ENCODE results near the gene SGPL1.
"Not testable (repeated sequence)": the region's sequence is repeated elsewhere in the genome, so short reads cannot be mapped to it uniquely, and the experiment has no call there.

SGPL1 gene

GRCh38 chr10:70851597-70852475 lies 36.1 kb downstream of the SGPL1 start:
- H3K36me3 Mint-ChIP-seq = peaks cover 26 to 50% of the 10 kb centered on the region in 2 donors
- H3K4me1 Mint-ChIP-seq = peaks cover 15 to 31% of the 10 kb centered on the region in 2 donors
- no peak for DNase-seq
- H3K27ac Mint-ChIP-seq = peak overlapping the region; percentile 20
- no peak overlapping the region for H3K4me3 Mint-ChIP-seq
- ATAC-seq (replicated peaks) = no peak
- H3K9me3 Mint-ChIP-seq = no peaks in the 10 kb centered on the region
- no peaks in the 10 kb centered on the region for H3K27me3 Mint-ChIP-seq

GRCh38 chr10:70853038-70853437 lies 37.3 kb downstream of the SGPL1 start:
- H3K27ac Mint-ChIP-seq = no peak overlapping the region
- H3K4me3 Mint-ChIP-seq = no peak overlapping the region
- no peaks in the 10 kb centered on the region for H3K27me3 Mint-ChIP-seq
- DNase-seq (no peak), ATAC-seq (replicated peaks) (no peak)
- peaks cover 29 to 50% of the 10 kb centered on the region in 2 donors for H3K36me3 Mint-ChIP-seq
- peaks cover 13 to 24% of the 10 kb centered on the region in 2 donors for H3K4me1 Mint-ChIP-seq
- H3K9me3 Mint-ChIP-seq = no peaks in the 10 kb centered on the region

GRCh38 chr10:70853457-70853856 lies 37.7 kb downstream of the SGPL1 start:
- Mint-ChIP-seq H3K27ac (no peak overlapping the region), H3K4me3 (no peak overlapping the region), H3K4me1 (peaks cover 13 to 24% of the 10 kb centered on the region in 2 donors), H3K36me3 (peaks cover 29 to 51% of the 10 kb centered on the region in 2 donors), H3K9me3 (no peaks in the 10 kb centered on the region), H3K27me3 (no peaks in the 10 kb centered on the region)
- DNase-seq (no peak), ATAC-seq (replicated peaks) (no peak)

GRCh38 chr10:70856454-70856853 lies 40.7 kb downstream of the SGPL1 start:
- no peak for DNase-seq
- H3K27ac Mint-ChIP-seq = no peak overlapping the region
- H3K4me1 Mint-ChIP-seq = peaks cover 10 to 19% of the 10 kb centered on the region in 2 donors
- ATAC-seq (replicated peaks) = peak in 1 of 2 donors; percentile 56
- no peak overlapping the region for H3K4me3 Mint-ChIP-seq
- peaks cover 28 to 50% of the 10 kb centered on the region in 2 donors for H3K36me3 Mint-ChIP-seq
- H3K9me3 Mint-ChIP-seq = no peaks in the 10 kb centered on the region
- no peaks in the 10 kb centered on the region for H3K27me3 Mint-ChIP-seq

GRCh38 chr10:70858759-70859158 lies 43.0 kb downstream of the SGPL1 start:
- Mint-ChIP-seq H3K4me3 (no peak overlapping the region), H3K9me3 (peaks cover 0 to 2% of the 10 kb centered on the region in 2 donors), H3K27ac (no peak overlapping the region), H3K36me3 (peaks cover 36 to 44% of the 10 kb centered on the region in 2 donors), H3K27me3 (no peaks in the 10 kb centered on the region), H3K4me1 (peaks cover 2 to 12% of the 10 kb centered on the region in 2 donors)
- ATAC-seq (replicated peaks) (no peak), DNase-seq (no peak)

GRCh38 chr10:70861495-70862197 lies 45.9 kb downstream of the SGPL1 start:
- not testable (repeated sequence) for ATAC-seq (replicated peaks); H3K27me3 Mint-ChIP-seq; H3K27ac Mint-ChIP-seq; H3K4me3 Mint-ChIP-seq; DNase-seq; H3K9me3 Mint-ChIP-seq
- H3K36me3 Mint-ChIP-seq = peaks cover 53 to 67% of the 10 kb centered on the region in 2 donors
- H3K4me1 Mint-ChIP-seq = peaks cover 2 to 15% of the 10 kb centered on the region in 2 donors

GRCh38 chr10:70863470-70864160 lies 47.9 kb downstream of the SGPL1 start:
- DNase-seq = no peak
- Mint-ChIP-seq H3K4me1 (peaks cover 2 to 11% of the 10 kb centered on the region in 2 donors), H3K4me3 (no peak overlapping the region), H3K36me3 (peaks cover 50 to 64% of the 10 kb centered on the region in 2 donors), H3K27me3 (no peaks in the 10 kb centered on the region), H3K27ac (peak overlapping the region; percentile 6), H3K9me3 (peaks cover 0 to 2% of the 10 kb centered on the region in 2 donors)
- no peak for ATAC-seq (replicated peaks)

- Mint-ChIP-seq H3K27me3 (no peaks in the 10 kb centered on the region), H3K9me3 (peaks cover 0 to 2% of the 10 kb centered on the region in 2 donors), H3K27ac (no peak overlapping the region), H3K4me3 (no peak overlapping the region), H3K4me1 (peaks cover 2 to 11% of the 10 kb centered on the region in 2 donors), H3K36me3 (peaks cover 53 to 66% of the 10 kb centered on the region in 2 donors)
- no peak for ATAC-seq (replicated peaks)
- DNase-seq = no peak
These were observed 49.2 kb downstream of the SGPL1 start for GRCh38 chr10:70864935-70865334.

GRCh38 chr10:70866424-70866823 lies 50.7 kb downstream of the SGPL1 start:
- ATAC-seq (replicated peaks) = no peak
- H3K4me3 Mint-ChIP-seq = no peak overlapping the region

GRCh38 chr10:70872291-70872690 lies 56.5 kb downstream of the SGPL1 start:
- ATAC-seq (replicated peaks) (no peak), DNase-seq (no peak)
- peaks cover 38 to 61% of the 10 kb centered on the region in 2 donors for H3K36me3 Mint-ChIP-seq
- no peaks in the 10 kb centered on the region for H3K9me3 Mint-ChIP-seq
- no peaks in the 10 kb centered on the region for H3K4me1 Mint-ChIP-seq
- H3K4me3 Mint-ChIP-seq = no peak overlapping the region
- H3K27ac Mint-ChIP-seq = no peak overlapping the region
- no peaks in the 10 kb centered on the region for H3K27me3 Mint-ChIP-seq

More at GRCh38 chr10:70866424-70866823, 50.7 kb downstream of the SGPL1 start:
- Mint-ChIP-seq H3K9me3 (peaks cover 0 to 2% of the 10 kb centered on the region in 2 donors), H3K27ac (no peak overlapping the region), H3K36me3 (peaks cover 50 to 64% of the 10 kb centered on the region in 2 donors), H3K4me1 (peaks cover 2 to 11% of the 10 kb centered on the region in 2 donors), H3K27me3 (no peaks in the 10 kb centered on the region)
- DNase-seq = no peak

GRCh38 chr10:70874061-70874460 lies 58.3 kb downstream of the SGPL1 start:
- no peak for ATAC-seq (replicated peaks)
- no peak for DNase-seq
- no peaks in the 10 kb centered on the region for H3K27me3 Mint-ChIP-seq
- H3K9me3 Mint-ChIP-seq = no peaks in the 10 kb centered on the region
- H3K36me3 Mint-ChIP-seq = peaks cover 36 to 66% of the 10 kb centered on the region in 2 donors
- H3K27ac Mint-ChIP-seq = peak overlapping the region; percentile 57
- peaks cover 0 to 3% of the 10 kb centered on the region in 2 donors for H3K4me1 Mint-ChIP-seq
- no peak overlapping the region for H3K4me3 Mint-ChIP-seq

GRCh38 chr10:70879207-70879606 lies 63.5 kb downstream of the SGPL1 start:
- H3K4me1 Mint-ChIP-seq = peaks cover 8 to 17% of the 10 kb centered on the region in 2 donors
- H3K4me3 Mint-ChIP-seq = no peak overlapping the region
- H3K36me3 Mint-ChIP-seq = peaks cover 28 to 58% of the 10 kb centered on the region in 2 donors
- no peaks in the 10 kb centered on the region for H3K27me3 Mint-ChIP-seq
- H3K9me3 Mint-ChIP-seq = no peaks in the 10 kb centered on the region
- DNase-seq (no peak), ATAC-seq (replicated peaks) (no peak)
- H3K27ac Mint-ChIP-seq = no peak overlapping the region

GRCh38 chr10:70880077-70880534 lies 64.4 kb downstream of the SGPL1 start:
- Mint-ChIP-seq H3K27ac (peak overlapping the region; percentile 68), H3K36me3 (peaks cover 33 to 63% of the 10 kb centered on the region in 2 donors), H3K27me3 (no peaks in the 10 kb centered on the region), H3K4me1 (peaks cover 10 to 23% of the 10 kb centered on the region in 2 donors), H3K9me3 (no peaks in the 10 kb centered on the region), H3K4me3 (no peak overlapping the region)
- peak; percentile 95 to 98 for ATAC-seq (replicated peaks)
- DNase-seq = peak; percentile 57

- peaks cover 14 to 32% of the 10 kb centered on the region in 2 donors for H3K4me1 Mint-ChIP-seq
- DNase-seq (no peak), ATAC-seq (replicated peaks) (no peak)
- H3K4me3 Mint-ChIP-seq = no peak overlapping the region
- no peaks in the 10 kb centered on the region for H3K9me3 Mint-ChIP-seq
- no peak overlapping the region for H3K27ac Mint-ChIP-seq
- no peaks in the 10 kb centered on the region for H3K27me3 Mint-ChIP-seq
- peaks cover 25 to 37% of the 10 kb centered on the region in 2 donors for H3K36me3 Mint-ChIP-seq
These were observed 69.0 kb downstream of the SGPL1 start for GRCh38 chr10:70884741-70885140.

Measured in stimulated activated naive B cell treated with anti-CD40 and anti-IgM and Interleukin-4, amounts not matched to agents 10 μg/mL and 1 μg/mL and 100 μg/mL, for 72 hours (primary cell).